Measurements from ENCODE around the gene SPTBN4.
A peak's percentile ranks its signal among the peaks of the same experiment; 100 is the strongest.
"Not testable (repeated sequence)": the region's sequence is repeated elsewhere in the genome, so short reads cannot be mapped to it uniquely, and the experiment has no call there.

The SPTBN4 gene

DNA sequence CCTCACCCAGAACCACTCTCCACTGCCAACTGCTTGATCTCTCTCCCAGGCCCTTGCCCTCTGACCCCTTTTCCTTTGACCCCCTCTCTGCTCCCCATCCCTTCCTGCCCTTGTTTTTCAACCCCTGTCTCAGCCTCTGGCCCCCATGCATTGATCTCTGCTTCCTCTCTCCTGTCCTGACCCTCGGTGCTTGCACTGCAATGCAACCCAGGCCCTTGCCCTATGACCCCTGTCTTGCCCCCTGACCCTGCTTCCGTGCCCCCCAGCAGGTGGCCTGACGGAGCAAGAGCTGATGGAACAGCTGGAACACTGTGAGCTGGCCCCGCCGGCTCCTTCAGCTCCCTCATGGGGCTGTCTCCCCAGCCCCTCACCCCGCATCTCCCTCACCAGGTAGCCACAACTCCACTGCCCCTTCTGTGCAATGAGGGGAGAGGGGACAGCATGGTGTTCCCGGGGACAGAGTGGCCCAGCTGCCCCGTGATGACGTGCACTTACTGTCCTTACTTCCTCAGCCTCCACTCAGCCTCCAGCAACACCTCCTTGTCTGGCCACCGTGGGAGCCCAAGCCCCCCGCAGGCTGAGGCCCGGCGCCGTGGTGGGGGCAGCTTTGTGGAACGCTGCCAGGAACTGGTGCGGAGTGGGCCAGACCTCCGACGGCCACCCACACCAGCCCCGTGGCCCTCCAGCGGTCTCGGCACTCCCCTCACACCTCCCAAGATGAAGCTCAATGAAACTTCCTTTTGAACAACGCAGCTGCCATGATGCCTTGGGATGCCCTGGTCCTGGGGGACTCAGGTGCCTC lies 123.9 kb downstream of the SPTBN4 start:
- DNase-seq = no peak

DNA sequence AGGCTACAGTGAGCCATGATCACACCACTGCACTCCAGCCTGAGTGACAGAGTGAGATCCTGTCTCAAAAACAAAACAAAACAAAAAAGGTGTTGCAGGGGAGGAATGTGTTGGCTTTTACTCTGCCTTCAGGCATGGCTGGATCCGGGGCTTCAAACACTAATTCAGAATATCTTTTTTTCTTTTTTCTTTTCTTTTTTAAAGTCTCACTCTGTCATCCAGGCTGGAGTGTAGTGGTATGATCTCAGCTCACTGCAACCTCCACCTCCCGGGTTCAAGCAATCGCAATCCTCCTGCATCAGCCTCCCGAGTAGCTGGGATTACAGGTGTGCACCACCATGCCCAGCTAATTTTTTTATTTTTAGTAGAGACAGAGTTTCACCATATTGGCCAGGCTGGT lies 124.9 kb downstream of the SPTBN4 start:
- DNase-seq = not testable (repeated sequence)

DNA sequence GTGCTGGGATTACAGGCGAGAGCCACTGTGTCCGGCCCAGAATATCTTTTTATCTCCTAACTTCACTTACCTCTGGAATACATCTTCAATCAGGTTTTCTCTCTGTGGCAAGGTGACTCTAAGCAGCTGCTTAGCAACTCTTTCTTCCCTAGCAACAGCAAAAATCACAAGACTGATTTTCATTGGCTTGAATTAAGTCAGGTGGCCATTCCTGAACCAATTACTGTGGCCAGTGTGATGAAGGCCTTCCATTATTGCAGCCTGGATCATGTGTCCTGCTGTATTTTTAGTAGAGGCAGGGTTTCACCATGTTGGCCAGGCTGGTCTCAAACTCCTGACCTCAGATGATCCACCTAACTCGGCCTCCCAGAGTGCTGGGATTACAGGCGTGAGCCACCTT lies 125.4 kb downstream of the SPTBN4 start:
- DNase-seq = no peak

- DNase-seq = no peak
Measured at GRCh38 chr19:40594255-40594654, 127.5 kb downstream of the SPTBN4 start.

DNA sequence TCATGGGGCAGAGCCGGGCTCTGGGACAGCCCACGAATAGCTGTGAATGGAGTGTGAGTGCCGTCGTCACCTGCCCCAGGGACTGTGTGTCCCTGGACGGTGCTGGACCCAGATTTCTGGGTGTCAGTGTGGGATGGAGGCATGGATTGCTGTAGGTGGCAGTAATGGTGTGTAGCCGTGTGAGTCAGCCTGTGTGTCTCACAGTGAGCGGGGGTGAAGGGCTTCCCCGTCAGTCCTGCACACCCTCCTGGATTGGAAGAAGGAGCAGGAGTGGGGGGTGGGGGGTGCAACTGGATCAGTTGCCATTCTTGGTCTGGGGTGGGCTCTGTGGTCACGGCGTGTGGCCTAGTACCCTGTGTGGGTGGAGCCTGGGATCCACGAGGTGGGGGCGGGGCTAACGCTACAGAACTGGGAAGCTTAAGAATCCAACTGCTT lies 127.9 kb downstream of the SPTBN4 start:
- DNase-seq = no peak

GRCh38 chr19:40596608-40597328 lies 130.0 kb downstream of the SPTBN4 start:
- DNase-seq = no peak

DNA sequence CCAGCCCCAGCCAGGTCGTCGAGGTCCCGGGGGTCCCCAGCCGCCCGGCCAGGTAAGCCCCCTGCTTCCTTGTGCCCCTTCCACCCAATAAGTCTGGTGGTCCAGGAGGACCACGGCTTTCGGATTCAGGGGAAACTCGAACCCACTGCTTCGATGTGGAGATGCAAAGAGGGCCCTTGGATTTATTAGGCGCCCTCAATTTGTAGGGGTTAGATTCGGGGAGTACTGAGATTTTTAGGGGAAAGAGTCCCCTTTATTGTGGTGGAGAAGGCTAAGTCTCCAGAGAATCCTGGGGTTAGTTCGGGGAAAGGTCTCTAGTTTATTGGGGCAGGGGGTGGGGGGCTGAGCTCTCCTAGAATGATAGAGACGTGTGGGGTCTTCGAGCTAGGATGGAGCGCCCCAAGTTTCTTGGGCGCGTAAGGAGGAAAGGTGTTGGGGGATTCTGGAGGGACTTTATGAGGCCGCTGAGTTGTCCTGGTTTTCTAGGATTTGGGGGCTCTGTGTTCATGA lies 130.6 kb downstream of the SPTBN4 start:
- no peak for DNase-seq

DNA sequence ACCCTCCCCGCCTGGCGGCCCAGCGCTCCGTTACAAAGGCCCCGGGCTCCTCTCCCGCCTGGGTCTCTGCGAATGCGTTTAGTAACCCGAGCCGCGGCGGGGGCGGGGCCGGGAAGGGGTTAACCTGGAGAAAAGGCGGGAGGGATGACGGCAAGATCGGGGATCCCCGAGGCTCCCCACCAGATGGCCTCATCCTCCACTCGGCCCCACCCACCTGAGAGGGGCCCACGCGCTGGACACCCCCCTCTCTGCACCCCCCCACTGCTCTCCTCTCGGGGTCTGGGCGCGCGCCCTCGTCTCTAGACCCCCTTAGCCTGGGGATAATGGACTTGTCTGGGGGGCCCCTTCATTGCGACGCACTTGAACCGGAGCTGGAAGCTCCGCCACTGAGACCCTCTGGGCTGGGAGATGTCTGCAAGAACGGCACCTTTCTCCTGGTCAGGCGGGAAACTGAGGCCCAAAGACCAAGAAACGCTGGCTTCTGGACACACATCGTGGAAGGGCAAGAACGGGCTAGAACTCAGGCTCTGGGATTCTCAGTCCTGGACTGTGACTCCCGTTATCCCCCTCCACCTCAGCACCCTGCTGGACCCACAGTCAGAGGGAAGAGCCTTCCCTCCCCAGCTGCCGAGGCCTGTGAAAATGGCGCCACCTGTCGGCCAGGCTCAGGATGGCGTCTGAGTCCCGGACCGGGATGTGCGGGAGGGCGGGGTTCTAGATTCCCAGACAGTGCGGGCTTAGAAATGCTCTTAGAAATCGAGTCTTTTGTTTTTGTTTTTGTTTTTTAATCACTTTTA lies 131.5 kb downstream of the SPTBN4 start:
- DNase-seq = peak; percentile 61 to 77 (median 70)

- no peak for DNase-seq
Measured at GRCh38 chr19:40598918-40599307, 132.1 kb downstream of the SPTBN4 start.

DNA sequence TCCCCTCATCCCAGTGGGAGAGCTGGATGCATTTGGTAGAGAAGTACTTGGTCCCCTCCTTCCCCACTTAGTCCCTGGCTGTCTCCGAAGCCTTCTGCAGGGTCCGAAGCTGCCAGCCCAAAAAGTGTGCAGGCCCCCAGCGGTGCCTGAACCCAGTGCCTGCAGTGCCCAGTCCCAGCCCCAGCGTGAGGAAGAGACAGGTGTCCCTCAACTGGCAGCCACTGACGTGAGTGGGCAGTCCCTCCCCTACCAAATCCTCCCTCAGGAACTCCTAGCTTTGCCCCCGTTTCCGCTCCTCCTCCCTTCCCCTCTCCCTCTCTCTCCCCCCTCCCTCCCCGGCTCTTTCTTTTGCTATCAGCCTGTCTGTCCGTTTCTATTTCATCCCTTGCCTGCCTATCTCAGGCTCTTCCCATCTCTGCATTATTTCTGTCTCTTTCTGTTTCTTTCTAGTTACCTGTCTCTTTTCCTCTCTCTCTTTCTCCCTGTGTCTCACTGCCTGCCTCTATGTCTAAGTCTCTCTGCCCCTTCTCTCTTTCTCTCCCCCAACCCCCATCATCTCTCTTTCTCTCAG lies 132.6 kb downstream of the SPTBN4 start:
- no peak for DNase-seq

- no peak for DNase-seq
Measured at GRCh38 chr19:40599902-40600569, 133.2 kb downstream of the SPTBN4 start.

DNA sequence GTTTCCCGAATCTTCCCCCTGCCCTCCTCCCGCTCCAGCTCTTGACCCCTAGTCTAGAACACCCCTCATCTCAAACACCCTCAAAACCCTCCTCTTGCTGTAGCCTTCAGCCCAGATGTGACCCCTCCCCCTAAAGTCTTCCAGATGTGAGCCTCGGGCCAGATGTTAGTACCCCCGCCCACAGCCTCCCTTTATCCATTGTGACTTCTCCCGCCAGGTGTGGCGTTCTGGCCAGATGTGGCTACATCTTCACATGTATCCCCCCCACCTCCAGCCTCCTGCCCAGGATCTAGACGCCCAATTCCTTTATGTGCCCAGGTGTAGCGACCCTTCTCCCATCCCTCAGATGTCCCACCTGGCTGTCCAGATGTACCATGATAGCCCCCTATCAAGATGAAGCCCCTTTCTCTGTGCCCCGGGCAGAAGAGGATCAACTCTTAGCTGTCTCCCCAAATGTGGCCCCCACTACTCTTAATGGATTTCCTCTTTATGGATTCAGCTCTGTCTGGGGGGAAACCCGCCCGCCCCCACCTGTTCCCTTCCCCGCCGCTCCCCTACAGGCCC lies 133.9 kb downstream of the SPTBN4 start:
- DNase-seq = no peak

DNA sequence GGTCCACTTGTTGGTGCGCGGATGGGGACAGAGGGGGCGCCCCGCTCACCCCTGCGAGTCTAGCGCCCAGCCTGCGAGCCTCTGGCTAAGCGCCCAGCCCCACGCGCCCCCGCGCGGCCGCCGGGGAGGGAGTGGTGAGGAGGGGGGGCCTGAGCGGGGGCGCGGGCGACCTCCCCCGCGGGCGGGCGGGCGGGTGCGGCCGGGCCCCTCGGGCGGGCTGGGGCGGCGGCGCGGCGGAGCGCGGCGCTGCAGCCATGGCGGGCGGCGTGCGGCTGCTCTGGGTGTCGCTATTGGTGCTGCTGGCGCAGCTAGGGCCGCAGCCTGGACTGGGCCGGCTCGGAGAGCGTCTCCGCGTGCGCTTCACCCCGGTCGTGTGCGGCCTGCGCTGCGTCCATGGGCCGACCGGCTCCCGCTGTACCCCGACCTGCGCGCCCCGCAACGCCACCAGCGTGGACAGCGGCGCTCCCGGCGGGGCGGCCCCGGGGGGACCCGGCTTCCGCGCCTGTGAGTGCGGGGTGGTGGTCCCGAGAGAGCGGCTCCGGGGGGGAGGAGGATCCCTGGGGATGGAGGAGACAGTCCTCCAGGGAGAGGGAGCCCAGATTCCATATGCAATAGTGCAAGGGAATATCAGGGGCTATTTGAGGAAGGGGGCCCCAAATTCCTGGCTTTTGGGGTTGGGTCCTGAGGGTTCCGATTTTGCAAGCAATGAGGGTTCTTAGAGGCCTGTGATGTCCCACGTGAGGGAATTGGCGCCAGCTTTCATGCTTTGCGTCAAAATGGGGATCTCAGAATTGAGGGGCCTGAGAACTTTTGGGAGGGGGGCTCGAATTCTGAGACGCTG lies 134.6 kb downstream of the SPTBN4 start, which contains the start of gene LTBP4:
Gene LTBP4 (plus strand): TSS at position 236 of the 841 bp plus-strand sequence. CDS start 19 bp downstream, at position 255.
- no peak for DNase-seq

DNA sequence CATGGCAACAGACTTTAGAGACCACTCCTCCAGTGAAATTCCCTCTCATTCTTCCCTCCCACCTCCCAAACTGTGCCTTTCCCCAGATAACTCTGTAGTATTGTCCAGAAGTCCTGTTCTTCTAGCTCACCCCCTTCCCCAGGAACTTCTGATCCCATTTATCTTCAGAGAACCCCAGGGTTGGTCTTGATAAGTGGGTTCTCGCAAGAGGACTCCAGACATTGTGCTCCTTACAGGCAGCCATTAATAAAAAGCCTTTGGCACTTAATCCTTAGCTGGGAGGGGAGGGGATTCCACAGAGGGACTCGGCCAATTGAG lies 136.2 kb downstream of the SPTBN4 start:
- no peak for DNase-seq

DNA sequence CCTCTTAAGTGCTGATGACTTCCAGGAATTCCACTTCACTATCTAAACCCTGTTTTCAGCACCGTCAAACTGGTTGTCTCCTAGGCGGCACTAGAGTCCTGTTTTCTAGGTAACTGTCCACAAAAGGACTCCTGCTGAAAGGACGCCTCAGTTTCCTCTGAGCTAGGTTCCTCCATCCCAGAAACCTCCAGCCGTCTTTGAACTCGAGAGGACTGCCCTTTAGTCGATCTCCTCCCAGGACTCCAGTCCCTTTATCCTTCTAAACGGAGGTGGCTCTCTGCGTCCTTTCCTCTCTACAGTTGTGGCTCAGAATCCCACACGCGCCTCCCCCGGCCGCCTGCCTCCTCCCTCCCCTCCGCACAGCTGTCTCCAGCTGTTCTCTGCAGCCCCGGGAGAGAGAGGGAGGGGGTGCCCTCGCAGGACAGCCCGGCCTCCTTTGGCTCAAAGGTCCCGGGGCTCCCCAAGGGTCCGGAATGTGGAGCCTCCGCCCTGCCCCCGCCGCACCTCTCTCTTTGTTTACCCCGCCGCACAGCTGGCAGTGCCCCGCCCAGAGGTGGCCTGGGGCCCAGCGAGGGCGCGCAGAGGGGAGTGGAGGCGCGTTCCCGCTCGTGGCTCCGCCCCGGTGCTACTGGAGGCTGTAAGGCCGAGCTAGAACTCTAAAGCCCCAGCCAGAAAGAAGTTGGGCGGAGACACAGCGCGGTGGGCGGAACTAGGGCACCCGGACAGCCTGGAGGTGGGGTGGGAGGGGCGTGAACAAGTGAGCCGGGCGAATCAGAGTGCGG lies 136.8 kb downstream of the SPTBN4 start:
- peak; percentile 59 to 90 (median 84) for DNase-seq

DNA sequence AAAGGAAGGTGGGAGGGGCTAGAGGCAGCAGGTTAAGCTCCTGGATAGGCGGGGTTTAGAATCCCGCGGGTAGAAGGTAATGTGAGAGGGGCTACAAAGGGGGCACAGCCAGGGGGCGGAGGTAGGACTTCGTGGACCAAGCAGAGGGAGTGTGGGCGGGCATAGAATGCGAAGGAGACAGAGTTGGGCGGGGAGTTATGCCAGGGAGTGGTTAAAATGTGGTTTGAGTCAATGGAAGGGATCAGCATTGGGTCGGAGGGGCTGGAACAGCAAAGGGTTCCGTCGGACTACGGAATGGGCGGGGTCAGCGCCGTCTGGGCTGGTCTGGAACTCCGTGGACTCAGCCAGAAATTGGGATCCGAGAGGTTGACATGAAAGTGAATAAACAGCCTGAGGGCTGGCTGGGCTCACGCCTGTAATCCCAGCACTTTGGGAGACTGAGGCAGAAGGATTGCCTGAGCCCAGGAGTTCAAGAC lies 137.4 kb downstream of the SPTBN4 start:
- DNase-seq = no peak

DNA sequence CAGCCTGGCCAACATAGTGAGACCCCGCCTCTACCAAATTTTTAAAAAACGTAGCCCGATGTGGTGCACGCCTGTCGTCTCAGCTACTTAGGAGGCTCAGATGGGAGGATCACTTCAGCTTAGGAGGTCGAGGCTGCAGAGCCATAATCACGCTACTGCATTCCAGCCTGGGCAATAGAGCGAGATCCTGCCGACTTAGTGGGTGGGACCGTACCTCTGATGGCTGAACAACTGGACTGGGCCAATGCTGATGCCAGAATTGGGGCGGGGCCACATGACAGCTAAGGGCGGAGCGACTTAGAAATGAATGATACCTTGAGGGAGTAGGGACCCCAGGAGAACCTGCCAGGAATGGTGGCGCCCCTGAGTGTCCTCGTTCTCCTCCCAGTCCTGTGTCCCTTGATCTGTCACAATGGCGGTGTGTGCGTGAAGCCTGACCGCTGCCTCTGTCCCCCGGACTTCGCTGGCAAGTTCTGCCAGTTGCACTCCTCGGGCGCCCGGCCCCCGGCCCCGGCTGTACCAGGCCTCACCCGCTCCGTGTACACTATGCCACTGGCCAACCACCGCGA lies 137.9 kb downstream of the SPTBN4 start:
- DNase-seq = no peak

DNA sequence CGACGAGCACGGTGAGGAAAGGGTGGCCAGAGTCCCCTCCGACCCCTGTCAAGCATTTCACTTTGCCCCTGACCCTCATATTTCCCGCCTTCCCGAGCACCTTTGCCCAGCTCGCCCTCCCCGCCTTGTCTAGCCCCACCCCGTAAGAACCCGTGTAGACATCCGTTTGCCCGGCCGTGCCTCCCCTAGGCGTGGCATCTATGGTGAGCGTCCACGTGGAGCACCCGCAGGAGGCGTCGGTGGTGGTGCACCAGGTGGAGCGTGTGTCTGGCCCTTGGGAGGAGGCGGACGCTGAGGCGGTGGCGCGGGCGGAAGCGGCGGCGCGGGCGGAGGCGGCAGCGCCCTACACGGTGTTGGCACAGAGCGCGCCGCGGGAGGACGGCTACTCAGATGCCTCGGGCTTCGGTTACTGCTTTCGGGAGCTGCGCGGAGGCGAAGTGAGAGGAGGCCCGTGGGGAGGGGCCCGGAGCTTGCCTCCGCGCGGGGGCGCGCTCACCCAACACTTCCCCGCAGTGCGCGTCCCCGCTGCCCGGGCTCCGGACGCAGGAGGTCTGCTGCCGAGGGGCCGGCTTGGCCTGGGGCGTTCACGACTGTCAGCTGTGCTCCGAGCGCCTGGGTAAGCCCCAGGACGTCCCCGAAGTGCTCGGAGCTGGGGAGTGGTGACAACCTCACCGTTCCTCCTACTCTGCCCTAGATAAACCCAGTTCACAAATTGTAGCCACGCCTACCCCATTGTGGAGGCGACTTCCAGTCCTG lies 138.6 kb downstream of the SPTBN4 start:
- DNase-seq = peak; percentile 31 to 76 (median 57)

Data from activated naive CD4-positive, alpha-beta T cell (primary cell).